Liver (tissue), 9 donors: ENCODE measurements around the gene HIVEP3. TPM values are rescaled to one million over a fixed set of nuclear protein-coding genes. Genes with fewer than 3 reads are reported as not detected.

Experiments used
- DNase-seq: peaks from one replicate; pipeline ENCODE4 v3.0.0-alpha.2; 2017; ENCODE audit warnings: low spot score
- H3K27ac ChIP-seq, 2 donors: one replicate each; pipeline ENCODE4 v1.7.0; 2013; ENCODE audit warnings: inconsistent platforms in 2 of 2, low read length in 2 of 2, control low read depth in 1 of 2, low read depth in 1 of 2, mild to moderate bottlenecking in 1 of 2
- H3K27me3 ChIP-seq, 4 donors: one replicate each; pipeline versions ENCODE4 v1.6.1 to v1.7.0; 2013; ENCODE audit warnings: low read length in 3 of 4, inconsistent platforms in 1 of 4, mild to moderate bottlenecking in 1 of 4, moderate library complexity in 1 of 4; ENCODE audit not compliant: control insufficient read depth in 4 of 4, insufficient read depth in 4 of 4
- H3K36me3 ChIP-seq, 4 donors: one replicate each; pipeline versions ENCODE4 v1.6.1 to v1.7.0; 2013; ENCODE audit warnings: low read length in 3 of 4, mild to moderate bottlenecking in 3 of 4, low read depth in 1 of 4, moderate library complexity in 1 of 4; ENCODE audit not compliant: control insufficient read depth in 4 of 4, insufficient read depth in 3 of 4
- H3K4me1 ChIP-seq, 4 donors: one replicate each; pipeline versions ENCODE4 v1.6.1 to v1.7.0; 2013; ENCODE audit warnings: low read length in 3 of 4, mild to moderate bottlenecking in 3 of 4, moderate library complexity in 1 of 4; ENCODE audit not compliant: control insufficient read depth in 4 of 4, insufficient read depth in 4 of 4
- H3K4me3 ChIP-seq, 3 donors: one replicate each; pipeline versions ENCODE4 v1.6.1 to v1.7.0; 2013; ENCODE audit warnings: low read length in 3 of 3, control low read depth in 1 of 3, low read depth in 1 of 3, mild to moderate bottlenecking in 1 of 3
- H3K9ac ChIP-seq, 2 donors: one replicate each; pipeline ENCODE4 v1.7.0; 2013; ENCODE audit warnings: low read length in 2 of 2, mild to moderate bottlenecking in 2 of 2, moderate library complexity in 2 of 2, control low read depth in 1 of 2, low read depth in 1 of 2
- H3K9me3 ChIP-seq, 4 donors: one replicate each; pipeline versions ENCODE4 v1.6.1 to v1.7.0; 2013; ENCODE audit warnings: low read length in 3 of 4; ENCODE audit not compliant: control insufficient read depth in 4 of 4
- ATF3 ChIP-seq: IDR thresholded peaks from 2 replicates; pipeline ENCODE4 v1.6.1; 2016; ENCODE audit warnings: antibody characterized with exemption
- CTCF ChIP-seq: fragments of 150-350 bp; IDR thresholded peaks from 2 replicates; pipeline ENCODE4 v1.5.1; 2017; ENCODE audit warnings: improper control_type of control experiment, low read depth, low read length; ENCODE audit not compliant: missing input control
- EGR1 ChIP-seq, 2 donors: IDR thresholded peaks; 2 replicates each; pipeline ENCODE4 v1.6.1; 2016 to 2018; ENCODE audit warnings: antibody characterized with exemption in 2 of 2, low read depth in 2 of 2
- FOXA1 ChIP-seq: IDR thresholded peaks from 2 replicates; pipeline ENCODE4 v1.6.1; 2016; ENCODE audit warnings: antibody characterized with exemption
- FOXA2 ChIP-seq: IDR thresholded peaks from 2 replicates; pipeline ENCODE4 v1.6.1; 2016; ENCODE audit warnings: antibody characterized with exemption
- GABPA ChIP-seq, 2 donors: IDR thresholded peaks in 1 of 2; conservative IDR thresholded peaks in 1 of 2; 2 replicates each; pipeline ENCODE4 v1.6.1; 2016; ENCODE audit warnings: antibody characterized with exemption in 2 of 2, mild to moderate bottlenecking in 1 of 2, moderate library complexity in 1 of 2
- HNF4A ChIP-seq, 2 donors: conservative IDR thresholded peaks; 2 replicates each; pipeline ENCODE4 v1.6.1; 2016; ENCODE audit warnings: antibody characterized with exemption in 2 of 2, mild to moderate bottlenecking in 2 of 2
- HNF4G ChIP-seq: IDR thresholded peaks from 2 replicates; pipeline ENCODE4 v1.6.1; 2016; ENCODE audit warnings: antibody characterized with exemption
- JUND ChIP-seq, 2 donors: IDR thresholded peaks; 2 replicates each; pipeline ENCODE4 v1.6.1; 2016; ENCODE audit warnings: antibody characterized with exemption in 2 of 2
- MAX ChIP-seq: IDR thresholded peaks from 2 replicates; pipeline ENCODE4 v1.6.1; 2016; ENCODE audit warnings: antibody characterized with exemption
- RAD21 ChIP-seq, 2 donors: IDR thresholded peaks; 2 replicates each; pipeline ENCODE4 v1.6.1; 2016; ENCODE audit warnings: antibody characterized with exemption in 2 of 2, mild to moderate bottlenecking in 2 of 2
- REST ChIP-seq: IDR thresholded peaks from 2 replicates; pipeline ENCODE4 v1.6.1; 2016; ENCODE audit warnings: antibody characterized with exemption, mild to moderate bottlenecking
- RXRA ChIP-seq, 2 donors: IDR thresholded peaks; 2 replicates each; pipeline ENCODE4 v1.6.1; 2017 to 2018; ENCODE audit warnings: antibody characterized with exemption in 2 of 2, mild to moderate bottlenecking in 1 of 2
- SP1 ChIP-seq: IDR thresholded peaks from 2 replicates; pipeline ENCODE4 v1.6.1; 2018; ENCODE audit warnings: antibody characterized with exemption, mild to moderate bottlenecking
- TAF1 ChIP-seq: conservative IDR thresholded peaks from 2 replicates; pipeline ENCODE4 v1.6.1; 2016; ENCODE audit warnings: antibody characterized with exemption, mild to moderate bottlenecking
- YY1 ChIP-seq: IDR thresholded peaks from 2 replicates; pipeline ENCODE4 v1.6.1; 2016; ENCODE audit warnings: antibody characterized with exemption, mild to moderate bottlenecking
- ZBTB33 ChIP-seq: IDR thresholded peaks from 2 replicates; pipeline ENCODE4 v1.6.1; 2016; ENCODE audit warnings: antibody characterized with exemption
- WGBS: extraction: QIAGEN DNeasy Blood & Tissue Kit; methylation state at CpG from one replicate; pipeline ENCODE4 v1.1.7; 2013; 5-methylcytosine and 5-hydroxymethylcytosine counted together
- polyA plus RNA-seq, 2 donors: library from polyadenylated mRNA; stranded (reverse) in 1 of 2; unstranded in 1 of 2; fragments of 200-250 nt in 1 of 2; fragments of >200 nt in 1 of 2; fragmentation: Nextera tagmentation in 1 of 2; extraction: Ambion mirVana in 1 of 2; gene quantifications; one replicate each; pipeline versions ENCODE4 v1.2.1 to v1.2.3, GENCODE V29; 2013 to 2015
- total RNA-seq, 2 donors: library from RNA; depleted of rRNA; stranded (reverse); fragments of >200 nt; gene quantifications; one replicate each; pipeline ENCODE4 v1.2.3, GENCODE V29; 2014
- donor health status: healthy.
- donor health status: healthy.
- donor health status: healthy.
- donor health status: healthy.
- donor health status: healthy.

The HIVEP3 gene
- total and polyA plus RNA-seq, 4 donors: 0.93 to 1.6 (median 1.4) TPM

- no peak overlapping the region for H3K27ac ChIP-seq
- H3K9me3 ChIP-seq: no peaks in the 10 kb centered on the region
- 92% methylated on average over 14 of the region's 14 CpGs for WGBS
- no peak for TF ChIP-seq TAF1
- no peak for TF ChIP-seq RAD21 (IDR thresholded peaks at IDR 0.05)
- no peak for TF ChIP-seq EGR1 (IDR thresholded peaks at IDR 0.05; ENCODE audit: low read depth in 2 of 2)
- TF ChIP-seq YY1: no peak
- no peak for TF ChIP-seq FOXA2
- TF ChIP-seq MAX: no peak
- no peak for TF ChIP-seq ZBTB33
- no peak for TF ChIP-seq FOXA1
- no peak for TF ChIP-seq HNF4G
- no peak for TF ChIP-seq ATF3
- no peak for TF ChIP-seq JUND (IDR thresholded peaks at IDR 0.05)
- no peak for TF ChIP-seq GABPA (IDR thresholded peaks at IDR 0.05 in 1 of 2, conservative IDR thresholded peaks at IDR 0.05 in 1 of 2)
- TF ChIP-seq CTCF: no peak
- no peak for TF ChIP-seq RXRA (IDR thresholded peaks at IDR 0.05)
- no peak for TF ChIP-seq SP1
- no peak for TF ChIP-seq REST
- TF ChIP-seq HNF4A (conservative IDR thresholded peaks at IDR 0.05): no peak
- no peak overlapping the region for H3K9ac ChIP-seq
- H3K36me3 ChIP-seq: no peaks in the 10 kb centered on the region
- no peak overlapping the region for H3K4me3 ChIP-seq
- H3K27me3 ChIP-seq: no peaks in the 10 kb centered on the region
- H3K4me1 ChIP-seq: no peaks in the 10 kb centered on the region
- DNase-seq: no peak
Observed at GRCh38 chr1:41632781-41633575, 285.7 kb downstream of the HIVEP3 start.
